ENCODE data around the gene TRIM25.

The TRIM25 gene

GRCh38 chr17:56930739-56931337, 17.0 kb upstream of the TRIM25 start:
- TF ChIP-seq ARNT (IDR thresholded peaks at IDR 0.05) (no peak), CTBP1 (IDR thresholded peaks at IDR 0.05; ENCODE audit: borderline replicate concordance) (no peak), HDGF (IDR thresholded peaks at IDR 0.05; ENCODE audit: borderline replicate concordance) (no peak), SUZ12 (IDR thresholded peaks at IDR 0.05) (no peak), PKNOX1 (IDR thresholded peaks at IDR 0.05) (no peak), FOXK2 (IDR thresholded peaks at IDR 0.05) (no peak), NFRKB (IDR thresholded peaks at IDR 0.05) (no peak), BHLHE40 (IDR thresholded peaks at IDR 0.05; ENCODE audit: borderline replicate concordance) (no peak), LEF1 (IDR thresholded peaks at IDR 0.05; ENCODE audit: borderline replicate concordance) (no peak), FOXM1 (IDR thresholded peaks at IDR 0.05; ENCODE audit: borderline replicate concordance) (no peak), TARDBP (IDR thresholded peaks at IDR 0.05) (no peak), L3MBTL2 (conservative IDR thresholded peaks at IDR 0.05) (no peak), FOXA1 (IDR thresholded peaks at IDR 0.05) (no peak), ELF4 (IDR thresholded peaks at IDR 0.05) (no peak), SP1 (IDR thresholded peaks at IDR 0.05) (no peak)
- no peak for DNase-seq (ENCODE audit: extremely low spot score)
- POLR2A ChIA-PET: no interaction called here
- CTCF ChIA-PET: interaction anchor here (0.5 kb wide), 1 partner anchor 52 kb away, joined by 3 read pairs; no protein-coding TSS in a partner anchor

- ChIA-PET POLR2A (no interaction called here), CTCF (no interaction called here)
- TF ChIP-seq HDGF (IDR thresholded peaks at IDR 0.05; ENCODE audit: borderline replicate concordance) (no peak), ARNT (IDR thresholded peaks at IDR 0.05) (no peak), FOXM1 (IDR thresholded peaks at IDR 0.05; ENCODE audit: borderline replicate concordance) (no peak), SP1 (IDR thresholded peaks at IDR 0.05) (no peak), CTBP1 (IDR thresholded peaks at IDR 0.05; ENCODE audit: borderline replicate concordance) (no peak), L3MBTL2 (conservative IDR thresholded peaks at IDR 0.05) (no peak), SUZ12 (IDR thresholded peaks at IDR 0.05) (no peak), BHLHE40 (IDR thresholded peaks at IDR 0.05; ENCODE audit: borderline replicate concordance) (no peak), FOXK2 (IDR thresholded peaks at IDR 0.05) (no peak), LEF1 (IDR thresholded peaks at IDR 0.05; ENCODE audit: borderline replicate concordance) (no peak), TARDBP (IDR thresholded peaks at IDR 0.05) (no peak)
- DNase-seq (ENCODE audit: extremely low spot score): no peak
Observed at GRCh38 chr17:56929362-56929969, 15.6 kb upstream of the TRIM25 start.

- TF ChIP-seq FOXA1 (IDR thresholded peaks at IDR 0.05) (no peak), TARDBP (IDR thresholded peaks at IDR 0.05) (no peak), L3MBTL2 (conservative IDR thresholded peaks at IDR 0.05) (no peak), FOXM1 (IDR thresholded peaks at IDR 0.05; ENCODE audit: borderline replicate concordance) (no peak), ARNT (IDR thresholded peaks at IDR 0.05) (no peak), SUZ12 (IDR thresholded peaks at IDR 0.05) (no peak)
- DNase-seq (ENCODE audit: extremely low spot score): no peak
- ChIA-PET POLR2A (interaction anchor here (2.0 kb wide), 1 partner anchor 15 kb away, joined by 7 read pairs; the partner anchor contains the start of gene TRIM25), CTCF (no interaction called here)
Observed at GRCh38 chr17:56928586-56928985, 14.7 kb upstream of the TRIM25 start.

GRCh38 chr17:56926704-56927103, 12.9 kb upstream of the TRIM25 start:
- DNase-seq (ENCODE audit: extremely low spot score): no peak
- ChIA-PET CTCF (no interaction called here), POLR2A (interaction anchor here (1.3 kb wide), 1 partner anchor 13 kb away, joined by 4 read pairs; the partner anchor contains the start of gene TRIM25)
- TF ChIP-seq SP1 (IDR thresholded peaks at IDR 0.05): no peak
- TF ChIP-seq FOXM1 (IDR thresholded peaks at IDR 0.05; ENCODE audit: borderline replicate concordance): no peak
- no peak for TF ChIP-seq ARNT (IDR thresholded peaks at IDR 0.05)
- no peak for TF ChIP-seq ELF4 (IDR thresholded peaks at IDR 0.05)
- TF ChIP-seq FOXA1 (IDR thresholded peaks at IDR 0.05): no peak
- no peak for TF ChIP-seq TARDBP (IDR thresholded peaks at IDR 0.05)
- no peak for TF ChIP-seq L3MBTL2 (conservative IDR thresholded peaks at IDR 0.05)
- TF ChIP-seq LEF1 (IDR thresholded peaks at IDR 0.05; ENCODE audit: borderline replicate concordance): no peak
- TF ChIP-seq NFRKB (IDR thresholded peaks at IDR 0.05): no peak
- TF ChIP-seq HDGF (IDR thresholded peaks at IDR 0.05; ENCODE audit: borderline replicate concordance): no peak

GRCh38 chr17:56926270-56926669, 12.4 kb upstream of the TRIM25 start:
- no peak for TF ChIP-seq CTBP1 (IDR thresholded peaks at IDR 0.05; ENCODE audit: borderline replicate concordance)
- TF ChIP-seq PKNOX1 (IDR thresholded peaks at IDR 0.05): no peak
- no peak for TF ChIP-seq SP1 (IDR thresholded peaks at IDR 0.05)
- no peak for TF ChIP-seq NFRKB (IDR thresholded peaks at IDR 0.05)
- TF ChIP-seq TARDBP (IDR thresholded peaks at IDR 0.05): no peak
- no peak for TF ChIP-seq FOXM1 (IDR thresholded peaks at IDR 0.05; ENCODE audit: borderline replicate concordance)
- no peak for TF ChIP-seq ZNF384 (IDR thresholded peaks at IDR 0.05)
- no peak for TF ChIP-seq SUZ12 (IDR thresholded peaks at IDR 0.05)
- no peak for TF ChIP-seq BHLHE40 (IDR thresholded peaks at IDR 0.05; ENCODE audit: borderline replicate concordance)
- no peak for TF ChIP-seq L3MBTL2 (conservative IDR thresholded peaks at IDR 0.05)
- TF ChIP-seq ELF4 (IDR thresholded peaks at IDR 0.05): no peak
- TF ChIP-seq HDGF (IDR thresholded peaks at IDR 0.05; ENCODE audit: borderline replicate concordance): no peak
- TF ChIP-seq ARNT (IDR thresholded peaks at IDR 0.05): no peak
- TF ChIP-seq FOXK2 (IDR thresholded peaks at IDR 0.05): no peak
- TF ChIP-seq FOXA1 (IDR thresholded peaks at IDR 0.05): no peak
- TF ChIP-seq LEF1 (IDR thresholded peaks at IDR 0.05; ENCODE audit: borderline replicate concordance): no peak
- ChIA-PET POLR2A (interaction anchor here (1.3 kb wide), 1 partner anchor 13 kb away, joined by 4 read pairs; the partner anchor contains the start of gene TRIM25), CTCF (interaction anchor here (0.8 kb wide), 1 partner anchor 107 kb away, joined by 3 read pairs; no protein-coding TSS in a partner anchor)
- no peak for DNase-seq (ENCODE audit: extremely low spot score)

- ChIA-PET POLR2A (no interaction called here), CTCF (no interaction called here)
- TF ChIP-seq HDGF (IDR thresholded peaks at IDR 0.05; ENCODE audit: borderline replicate concordance): no peak
- TF ChIP-seq NFRKB (IDR thresholded peaks at IDR 0.05): no peak
- TF ChIP-seq FOXM1 (IDR thresholded peaks at IDR 0.05; ENCODE audit: borderline replicate concordance): no peak
- TF ChIP-seq SP1 (IDR thresholded peaks at IDR 0.05): no peak
- DNase-seq (ENCODE audit: extremely low spot score): no peak
Observed at GRCh38 chr17:56925088-56925487, 11.2 kb upstream of the TRIM25 start.

Data from HEK293T (cell line).